Measurements from ENCODE around the gene PLEKHA5.

Gene PLEKHA5

DNA sequence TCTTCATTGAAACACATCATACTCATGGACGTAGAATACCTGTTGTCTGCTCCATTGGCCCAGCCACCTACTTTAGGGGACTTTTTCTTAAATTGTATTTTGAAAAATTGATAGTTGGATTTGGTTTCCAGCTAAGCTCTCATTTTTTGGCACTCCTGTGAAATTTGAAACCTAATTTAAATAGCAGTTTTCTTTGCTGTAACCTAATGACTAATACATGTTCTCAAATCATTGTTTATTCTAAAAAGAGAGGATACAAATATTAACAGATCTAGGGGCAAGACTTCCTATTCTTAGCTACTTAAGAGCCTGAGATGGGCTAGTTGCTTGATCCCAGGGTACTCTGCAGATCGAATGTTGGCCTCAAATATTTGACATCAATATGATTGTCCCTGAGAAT lies 78.9 kb downstream of the PLEKHA5 start:
- Histone ChIP-seq H3K9me3 (ENCODE audit: control insufficient read depth, insufficient read depth, low read length) (no peaks in the 10 kb centered on the region; the same call in 1 of the 2 replicates), H3K9ac (ENCODE audit: low read depth, low read length) (no peak overlapping the region), H3K36me3 (ENCODE audit: insufficient read depth, low read length) (no peaks in the 10 kb centered on the region), H3K4me1 (ENCODE audit: insufficient read depth, low read length) (peaks cover 13% of the 10 kb centered on the region)

DNA sequence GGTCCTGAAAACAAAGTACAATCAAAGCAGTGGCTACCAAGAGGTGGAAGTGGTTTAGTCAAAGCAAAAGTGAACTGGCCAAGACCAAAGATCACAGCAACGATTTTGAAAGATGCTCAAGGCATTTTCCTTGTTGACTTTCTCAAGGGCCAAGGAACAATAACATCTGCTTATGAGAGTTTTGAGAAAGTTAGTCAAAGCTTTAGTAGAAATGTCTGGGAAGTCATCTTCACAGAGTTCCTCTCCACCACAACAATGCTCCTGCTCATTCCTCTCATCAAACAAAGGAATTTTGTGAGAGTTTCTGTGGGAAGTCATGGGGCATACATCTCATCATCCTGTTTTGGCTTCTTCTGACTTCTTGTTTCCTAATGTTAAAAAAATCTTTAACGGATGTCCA lies 80.1 kb downstream of the PLEKHA5 start:
- no peaks in the 10 kb centered on the region; the same call in 1 of the 2 replicates for H3K9me3 ChIP-seq (ENCODE audit: control insufficient read depth, insufficient read depth, low read length)
- H3K36me3 ChIP-seq (ENCODE audit: insufficient read depth, low read length), result no peaks in the 10 kb centered on the region
- peaks cover 11% of the 10 kb centered on the region; the same call in 1 of the 2 replicates for H3K4me1 ChIP-seq (ENCODE audit: insufficient read depth, low read length)
- no peak overlapping the region for H3K9ac ChIP-seq (ENCODE audit: low read depth, low read length)

DNA sequence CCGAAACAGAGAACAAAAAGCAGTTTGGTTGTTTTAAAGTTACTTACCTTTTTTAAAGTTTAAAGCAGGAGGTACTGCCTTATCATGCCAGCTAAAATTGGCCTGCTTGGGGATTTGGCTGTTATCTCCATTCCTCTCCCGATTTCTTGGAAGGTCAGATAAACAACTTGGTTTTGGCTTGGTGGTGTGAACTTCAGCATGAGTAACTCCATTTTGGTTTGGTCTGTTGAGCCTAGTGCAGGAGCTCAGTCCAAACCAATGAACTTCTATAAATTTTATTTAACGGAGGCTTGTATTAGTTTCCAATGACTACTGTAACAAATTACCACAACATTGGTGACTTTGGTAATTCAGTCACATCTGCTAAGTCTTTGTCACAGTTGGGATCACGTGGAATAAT lies 82.3 kb downstream of the PLEKHA5 start:
- Histone ChIP-seq H3K4me1 (ENCODE audit: insufficient read depth, low read length) (peaks cover 11% of the 10 kb centered on the region; the same call in 1 of the 2 replicates), H3K9me3 (ENCODE audit: control insufficient read depth, insufficient read depth, low read length) (no peaks in the 10 kb centered on the region; the same call in 1 of the 2 replicates), H3K36me3 (ENCODE audit: insufficient read depth, low read length) (no peaks in the 10 kb centered on the region), H3K9ac (ENCODE audit: low read depth, low read length) (no peak overlapping the region)

DNA sequence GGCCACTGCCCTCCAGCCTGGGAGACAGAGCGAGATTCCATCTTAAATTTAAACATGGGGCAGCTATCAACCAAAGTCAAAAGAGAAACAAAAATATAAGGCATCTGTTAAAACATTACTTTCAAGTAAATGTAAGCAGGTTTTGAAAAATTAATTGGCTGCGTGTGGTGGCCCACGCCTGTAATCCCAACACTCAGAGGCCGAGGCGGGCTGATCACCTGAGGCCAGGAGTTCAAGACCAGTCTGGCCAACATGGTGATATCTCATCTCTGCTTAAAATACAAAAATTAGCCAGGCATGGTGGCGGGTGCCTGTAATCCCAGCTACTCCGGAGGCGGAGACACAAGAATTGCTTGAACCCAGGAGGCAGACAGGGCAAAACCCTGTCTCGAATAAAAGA lies 82.7 kb downstream of the PLEKHA5 start:
- no peaks in the 10 kb centered on the region; the same call in 1 of the 2 replicates for H3K9me3 ChIP-seq (ENCODE audit: control insufficient read depth, insufficient read depth, low read length)
- peaks cover 11% of the 10 kb centered on the region; the same call in 1 of the 2 replicates for H3K4me1 ChIP-seq (ENCODE audit: insufficient read depth, low read length)
- H3K36me3 ChIP-seq (ENCODE audit: insufficient read depth, low read length), result no peaks in the 10 kb centered on the region
- H3K9ac ChIP-seq (ENCODE audit: low read depth, low read length), result no peak overlapping the region

DNA sequence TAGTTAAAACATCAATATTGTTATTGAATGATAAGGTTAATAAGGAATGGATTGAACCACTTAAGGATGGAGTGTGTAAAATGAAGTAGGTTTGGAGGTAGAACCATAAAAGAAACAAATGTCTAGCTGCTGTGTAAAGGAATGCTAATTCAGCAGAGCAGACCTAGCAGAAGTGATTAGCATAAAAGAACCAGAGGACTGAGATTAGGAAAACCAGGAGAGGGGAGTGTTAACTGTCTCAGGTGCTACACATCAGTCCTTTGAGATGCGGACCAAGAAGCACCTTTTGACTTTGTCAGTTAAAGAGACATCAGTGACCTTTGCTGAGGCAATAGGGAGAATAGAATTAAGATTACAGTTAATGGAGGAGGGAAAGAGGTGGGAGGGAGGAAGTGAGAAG lies 84.5 kb downstream of the PLEKHA5 start:
- peaks cover 11% of the 10 kb centered on the region; the same call in 1 of the 2 replicates for H3K4me1 ChIP-seq (ENCODE audit: insufficient read depth, low read length)
- no peaks in the 10 kb centered on the region for H3K36me3 ChIP-seq (ENCODE audit: insufficient read depth, low read length)
- H3K9ac ChIP-seq (ENCODE audit: low read depth, low read length), result no peak overlapping the region
- no peaks in the 10 kb centered on the region; the same call in 1 of the 2 replicates for H3K9me3 ChIP-seq (ENCODE audit: control insufficient read depth, insufficient read depth, low read length)

DNA sequence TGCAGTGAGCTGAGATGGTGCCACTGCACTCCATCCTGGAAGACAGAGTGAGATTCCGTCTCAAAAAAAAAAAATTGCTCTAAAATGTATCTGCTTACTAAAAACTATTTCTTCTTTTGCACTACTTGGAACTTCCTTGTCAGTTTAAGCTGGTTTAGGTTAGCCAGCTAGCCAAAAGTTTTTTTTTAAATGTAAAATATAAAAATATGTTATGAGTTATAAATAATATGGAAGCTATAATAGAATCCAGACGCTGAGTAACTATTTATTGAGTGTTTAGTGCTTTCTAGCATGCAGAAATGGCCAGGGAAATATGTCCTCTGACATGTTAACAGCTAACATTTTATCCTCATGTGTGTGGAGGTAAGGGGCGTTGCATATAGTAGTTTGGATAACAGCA lies 85.6 kb downstream of the PLEKHA5 start:
- Histone ChIP-seq H3K9ac (ENCODE audit: low read depth, low read length) (no peak overlapping the region), H3K4me1 (ENCODE audit: insufficient read depth, low read length) (peaks cover 11% of the 10 kb centered on the region; the same call in 1 of the 2 replicates)

DNA sequence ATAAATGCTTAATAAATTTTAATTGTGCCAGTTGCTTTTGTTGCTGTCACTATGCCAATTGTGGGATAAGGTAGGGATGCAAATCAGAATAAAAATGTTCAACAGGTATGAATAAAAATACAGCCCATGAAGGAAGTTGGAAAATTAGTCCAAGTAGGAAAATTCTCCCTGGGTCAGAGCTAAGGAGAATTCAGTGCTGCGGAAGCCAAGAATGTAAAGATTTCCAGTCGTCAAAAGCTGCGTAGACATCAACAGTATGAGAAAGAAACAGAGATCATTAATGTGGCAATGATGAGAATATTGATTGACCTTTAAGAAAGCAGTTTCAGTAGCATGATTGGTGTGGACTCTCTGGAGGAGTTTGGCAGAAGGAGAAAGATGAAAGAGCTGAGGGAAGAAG lies 87.9 kb downstream of the PLEKHA5 start:
- Histone ChIP-seq H3K9me3 (ENCODE audit: control insufficient read depth, insufficient read depth, low read length) (no peaks in the 10 kb centered on the region), H3K36me3 (ENCODE audit: insufficient read depth, low read length) (no peaks in the 10 kb centered on the region), H3K9ac (ENCODE audit: low read depth, low read length) (no peak overlapping the region), H3K4me1 (ENCODE audit: insufficient read depth, low read length) (peaks cover 18% of the 10 kb centered on the region)

More for the DNA sequence above, 85.6 kb downstream of the PLEKHA5 start:
- H3K9me3 ChIP-seq (ENCODE audit: control insufficient read depth, insufficient read depth, low read length), result no peaks in the 10 kb centered on the region
- H3K36me3 ChIP-seq (ENCODE audit: insufficient read depth, low read length), result no peaks in the 10 kb centered on the region

DNA sequence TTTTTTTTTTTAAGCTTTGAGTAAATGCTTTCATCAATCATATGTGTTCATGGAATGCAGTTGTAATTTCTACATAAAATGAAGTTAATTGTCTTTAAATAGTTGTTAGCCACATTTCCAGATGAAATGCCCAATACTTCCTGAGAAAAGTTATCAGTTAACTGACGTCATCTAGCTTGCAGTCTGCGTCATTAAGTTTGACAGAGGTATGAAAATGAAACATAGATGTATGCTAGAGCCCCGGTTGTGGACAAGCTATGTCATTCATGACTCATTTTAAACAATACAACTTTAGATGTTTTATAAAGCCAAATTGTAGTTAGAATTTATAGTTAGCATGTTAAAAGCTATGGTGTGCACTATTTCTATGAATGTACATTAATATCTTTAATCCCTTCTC lies 90.7 kb downstream of the PLEKHA5 start:
- Histone ChIP-seq H3K36me3 (ENCODE audit: insufficient read depth, low read length) (no peaks in the 10 kb centered on the region), H3K9ac (ENCODE audit: low read depth, low read length) (no peak overlapping the region), H3K9me3 (ENCODE audit: control insufficient read depth, insufficient read depth, low read length) (no peaks in the 10 kb centered on the region), H3K4me1 (ENCODE audit: insufficient read depth, low read length) (peaks cover 8% of the 10 kb centered on the region; the same call in 1 of the 2 replicates)

DNA sequence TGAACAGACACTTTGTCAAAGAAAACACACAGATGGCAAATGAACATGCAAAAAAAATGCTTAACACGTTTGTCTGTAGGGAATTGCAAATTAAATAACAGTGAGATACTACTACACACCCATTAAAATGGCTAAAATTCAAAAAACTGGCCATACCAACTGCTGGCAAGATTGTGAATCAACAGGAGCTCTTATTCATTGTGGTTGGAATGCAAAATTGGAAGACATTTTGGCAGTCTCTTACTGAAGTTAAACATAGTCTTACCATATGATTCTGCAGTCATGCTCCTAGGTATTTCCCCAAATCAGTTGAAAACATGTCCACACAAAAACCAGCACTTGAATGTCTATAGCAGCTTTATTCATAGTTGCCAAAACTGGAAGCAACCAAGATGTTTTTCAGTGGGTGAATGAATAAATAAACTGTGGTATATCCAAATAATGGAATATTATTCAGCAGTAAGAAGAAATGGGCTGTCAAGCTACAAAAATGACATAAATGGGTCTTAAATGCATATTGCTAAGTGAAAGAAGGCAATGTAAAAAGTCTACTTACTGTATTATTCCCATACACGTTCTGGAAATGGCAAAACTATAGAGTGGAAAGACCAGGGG lies 91.4 kb downstream of the PLEKHA5 start:
- no peaks in the 10 kb centered on the region for H3K36me3 ChIP-seq (ENCODE audit: insufficient read depth, low read length)
- peaks cover 8% of the 10 kb centered on the region; the same call in 1 of the 2 replicates for H3K4me1 ChIP-seq (ENCODE audit: insufficient read depth, low read length)

DNA sequence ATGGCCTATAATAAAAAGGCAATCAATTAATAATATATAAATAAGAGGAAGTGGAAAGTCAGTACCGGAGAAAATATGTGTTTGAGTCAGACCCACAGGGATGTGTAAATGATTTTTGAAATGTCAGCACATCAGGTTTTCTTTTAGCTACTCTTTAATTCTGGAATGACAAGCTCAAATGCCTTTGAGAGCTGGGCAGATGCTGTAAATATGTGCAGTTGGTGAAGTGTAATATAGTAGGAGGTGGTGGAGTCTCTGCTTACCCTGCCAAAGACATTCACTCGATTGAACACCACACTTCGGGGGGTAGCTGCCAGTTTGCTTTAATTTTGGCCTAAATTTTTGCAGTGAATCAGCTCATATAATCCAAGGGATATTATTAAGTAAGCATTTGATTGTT lies 93.0 kb downstream of the PLEKHA5 start:
- Histone ChIP-seq H3K4me1 (ENCODE audit: insufficient read depth, low read length) (peaks cover 8% of the 10 kb centered on the region; the same call in 1 of the 2 replicates), H3K36me3 (ENCODE audit: insufficient read depth, low read length) (no peaks in the 10 kb centered on the region), H3K9me3 (ENCODE audit: control insufficient read depth, insufficient read depth, low read length) (no peaks in the 10 kb centered on the region), H3K9ac (ENCODE audit: low read depth, low read length) (no peak overlapping the region)

More for the DNA sequence above, 91.4 kb downstream of the PLEKHA5 start:
- Histone ChIP-seq H3K9me3 (ENCODE audit: control insufficient read depth, insufficient read depth, low read length) (no peaks in the 10 kb centered on the region), H3K9ac (ENCODE audit: low read depth, low read length) (no peak overlapping the region)

DNA sequence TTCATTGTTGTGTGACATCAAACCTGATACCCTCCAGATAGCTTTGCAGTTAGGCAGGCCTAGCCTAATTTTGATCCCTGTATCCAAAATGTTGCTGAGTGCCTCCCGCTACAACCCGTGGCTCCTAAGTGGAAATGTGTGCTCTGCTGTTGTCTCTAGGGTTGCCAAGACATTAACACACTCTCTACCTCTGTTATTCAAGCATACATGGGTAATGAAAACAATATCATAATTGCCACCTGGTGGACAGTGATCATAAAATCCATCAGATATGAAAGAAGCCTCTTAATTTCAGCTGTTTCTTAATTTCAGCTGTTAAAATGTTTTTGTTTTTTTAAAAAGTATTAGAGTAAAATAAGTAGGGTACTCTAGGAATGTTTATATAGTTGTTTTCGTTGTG lies 93.5 kb downstream of the PLEKHA5 start:
- H3K4me1 ChIP-seq (ENCODE audit: insufficient read depth, low read length), result peaks cover 8% of the 10 kb centered on the region; the same call in 1 of the 2 replicates
- no peaks in the 10 kb centered on the region for H3K9me3 ChIP-seq (ENCODE audit: control insufficient read depth, insufficient read depth, low read length)
- H3K9ac ChIP-seq (ENCODE audit: low read depth, low read length), result no peak overlapping the region
- no peaks in the 10 kb centered on the region for H3K36me3 ChIP-seq (ENCODE audit: insufficient read depth, low read length)

DNA sequence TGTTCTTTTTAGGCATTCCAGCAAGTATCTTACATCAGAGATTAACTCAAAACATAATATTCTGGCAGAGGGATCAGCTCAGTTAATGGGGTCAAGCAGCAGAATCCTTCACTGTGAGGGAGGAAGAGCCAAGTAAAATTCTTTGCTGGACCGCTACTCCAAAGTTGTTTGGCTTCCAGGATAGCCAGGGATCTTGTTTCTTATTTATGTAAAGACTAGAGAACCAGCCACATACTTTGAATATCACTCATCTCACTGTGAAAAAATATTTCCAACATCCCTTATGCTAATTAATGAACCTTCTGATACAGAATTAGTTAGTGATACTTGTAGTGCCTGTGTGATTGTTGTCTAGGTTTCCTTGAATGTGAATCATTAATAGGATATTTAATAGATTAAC lies 94.2 kb downstream of the PLEKHA5 start:
- peaks cover 8% of the 10 kb centered on the region; the same call in 1 of the 2 replicates for H3K4me1 ChIP-seq (ENCODE audit: insufficient read depth, low read length)

DNA sequence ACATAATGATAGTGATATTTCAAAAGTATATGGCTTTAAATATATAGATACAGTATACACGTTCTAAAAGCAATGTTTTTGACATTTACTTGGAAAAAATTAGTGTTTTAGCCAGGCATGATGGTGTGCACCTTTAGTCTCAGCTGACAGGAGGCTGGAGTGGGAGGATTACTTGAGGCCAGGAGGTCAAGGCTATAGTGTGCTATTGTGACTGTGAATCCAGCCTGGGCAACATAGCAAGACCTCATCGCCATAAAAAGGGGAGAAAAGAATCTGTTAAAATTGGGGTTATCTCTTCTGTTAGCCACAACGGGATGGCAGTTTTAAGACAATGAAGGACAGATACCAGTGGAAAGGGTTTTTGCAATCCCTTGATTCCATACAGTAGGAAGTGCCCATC lies 95.2 kb downstream of the PLEKHA5 start:
- peaks cover 8% of the 10 kb centered on the region; the same call in 1 of the 2 replicates for H3K4me1 ChIP-seq (ENCODE audit: insufficient read depth, low read length)
- no peaks in the 10 kb centered on the region for H3K9me3 ChIP-seq (ENCODE audit: control insufficient read depth, insufficient read depth, low read length)
- H3K9ac ChIP-seq (ENCODE audit: low read depth, low read length), result no peak overlapping the region
- no peaks in the 10 kb centered on the region for H3K36me3 ChIP-seq (ENCODE audit: insufficient read depth, low read length)

More for the DNA sequence above, 94.2 kb downstream of the PLEKHA5 start:
- Histone ChIP-seq H3K9ac (ENCODE audit: low read depth, low read length) (no peak overlapping the region), H3K9me3 (ENCODE audit: control insufficient read depth, insufficient read depth, low read length) (no peaks in the 10 kb centered on the region), H3K36me3 (ENCODE audit: insufficient read depth, low read length) (no peaks in the 10 kb centered on the region)

DNA sequence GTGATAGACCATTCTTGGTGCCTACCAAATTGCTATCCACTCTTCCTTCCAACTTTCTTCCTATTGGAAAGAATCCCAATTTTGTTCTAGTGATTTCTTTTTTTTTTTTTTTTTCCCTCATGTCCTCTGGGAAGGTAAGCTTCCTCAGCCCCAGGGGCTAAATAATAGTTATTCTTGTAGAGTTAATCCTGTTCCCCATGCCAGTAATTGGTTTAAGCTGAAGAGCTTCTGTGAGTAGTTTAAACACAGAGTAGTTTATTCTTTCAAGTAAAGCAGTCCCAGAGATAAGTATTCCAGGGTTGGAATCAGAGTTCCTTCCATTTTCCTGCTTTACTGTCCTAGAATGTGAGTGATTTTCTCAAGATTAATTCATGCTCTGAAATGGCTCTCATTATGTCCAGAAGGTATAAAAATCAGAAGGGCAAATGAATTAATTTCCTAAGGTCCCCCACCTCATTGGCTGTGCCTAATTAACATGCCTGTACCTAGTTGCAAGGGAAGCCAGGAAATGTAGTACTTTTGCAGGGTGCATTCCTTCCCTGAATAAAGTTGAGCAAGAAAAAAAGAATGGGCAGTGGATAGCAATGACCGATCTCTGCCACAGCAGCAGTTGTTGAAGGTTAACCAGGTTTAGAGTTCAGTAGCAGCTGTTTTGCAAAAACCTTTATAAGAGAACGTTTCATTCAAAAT lies 97.8 kb downstream of the PLEKHA5 start:
- Histone ChIP-seq H3K4me1 (ENCODE audit: insufficient read depth, low read length) (no peaks in the 10 kb centered on the region; the same call in 1 of the 2 replicates), H3K9ac (ENCODE audit: low read depth, low read length) (no peak overlapping the region), H3K36me3 (ENCODE audit: insufficient read depth, low read length) (no peaks in the 10 kb centered on the region), H3K9me3 (ENCODE audit: control insufficient read depth, insufficient read depth, low read length) (no peaks in the 10 kb centered on the region)

DNA sequence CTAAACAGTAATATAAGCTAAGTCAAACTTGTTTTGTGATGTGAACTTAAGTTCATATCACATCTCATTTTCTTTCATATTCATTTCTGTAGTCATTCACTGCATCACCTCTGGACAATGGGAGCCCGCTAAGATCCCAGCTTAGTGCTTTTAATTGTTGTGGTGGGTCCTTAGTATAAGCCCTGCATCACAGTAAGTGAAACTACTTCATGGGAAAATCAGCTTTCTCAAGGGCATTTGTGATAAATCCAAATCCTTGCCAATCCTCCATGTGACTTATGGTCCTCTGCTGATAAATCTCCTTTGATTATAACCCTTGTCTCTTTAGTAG lies 98.3 kb downstream of the PLEKHA5 start:
- Histone ChIP-seq H3K9ac (ENCODE audit: low read depth, low read length) (no peak overlapping the region), H3K36me3 (ENCODE audit: insufficient read depth, low read length) (no peaks in the 10 kb centered on the region), H3K4me1 (ENCODE audit: insufficient read depth, low read length) (peaks cover 3% of the 10 kb centered on the region), H3K9me3 (ENCODE audit: control insufficient read depth, insufficient read depth, low read length) (no peaks in the 10 kb centered on the region)

Measured in ES-I3 (cell line).